ENCODE measurements around the gene PRKACB. TPM values are rescaled to one million over a fixed set of nuclear protein-coding genes. Genes with fewer than 3 reads are reported as not detected.

PRKACB gene
- total and polyA plus RNA-seq, 2 of the 8 experiments (the other 6 are each of a cell fraction or from before 2014, with no cell fraction given) = 7.8 to 31.0 TPM

- Histone ChIP-seq H3K9ac (replicated peaks in 1 of 4; ENCODE audit: extremely low read depth in 1 of 4, low read depth in 3 of 4, low read length in 3 of 4) (no peak overlapping the region), H3K9me3 (ENCODE audit: insufficient read depth in 2 of 2, low read depth in 1 of 2, low read length in 1 of 2) (no peaks in the 10 kb centered on the region), H3K56ac (replicated peaks; ENCODE audit: insufficient read length, low read depth, low read length) (no peak overlapping the region), H4K8ac (ENCODE audit: extremely low read depth, insufficient read depth, low read length) (no peak overlapping the region), H2AK5ac (ENCODE audit: low read depth, low read length) (no peak overlapping the region), H2BK12ac (ENCODE audit: low read depth, low read length) (no peak overlapping the region), H3K79me2 (ENCODE audit: control insufficient read depth in 1 of 2, insufficient read depth in 2 of 2, low read length in 2 of 2) (no peaks in the 10 kb centered on the region), H2BK120ac (replicated peaks; ENCODE audit: low read depth, low read length) (no peak overlapping the region), H3K4me3 (ENCODE audit: extremely low read depth in 1 of 4, insufficient read depth in 2 of 4, low read depth in 3 of 4, low read length in 4 of 4) (no peak overlapping the region), H3K23me2 (ENCODE audit: low read depth, low read length) (no peaks in the 10 kb centered on the region), H3K4me2 (ENCODE audit: insufficient read depth in 1 of 2, low read depth in 2 of 2, low read length in 2 of 2) (no peak overlapping the region), H3K14ac (ENCODE audit: insufficient read length) (no peak overlapping the region), H2BK15ac (ENCODE audit: low read length) (no peak overlapping the region), H2AFZ (ENCODE audit: low read length) (no peak overlapping the region), H4K5ac (ENCODE audit: insufficient read length, low read depth, low read length) (no peak overlapping the region), H4K20me1 (replicated peaks in 1 of 2; ENCODE audit: control insufficient read depth in 1 of 2, insufficient read depth in 2 of 2, low read length in 2 of 2) (no peaks in the 10 kb centered on the region), H3K18ac (ENCODE audit: extremely low read depth, low read length) (no peak overlapping the region), H3K27me3 (replicated peaks in 1 of 4; ENCODE audit: control insufficient read depth in 3 of 4, extremely low read depth in 1 of 4, insufficient read depth in 3 of 4, low read length in 3 of 4) (no peaks in the 10 kb centered on the region), H2BK5ac (ENCODE audit: low read depth, low read length) (no peak overlapping the region), H3K23ac (ENCODE audit: insufficient read length) (no peak overlapping the region), H3K36me3 (ENCODE audit: control insufficient read depth in 2 of 4, insufficient read depth in 4 of 4, low read length in 3 of 4) (peaks cover 0 to 9% (median 0%) of the 10 kb centered on the region in 4 experiments; a peak in 3 of 8 replicates), H3K4me1 (replicated peaks in 1 of 4; ENCODE audit: control insufficient read depth in 3 of 4, insufficient read depth in 4 of 4, low read length in 3 of 4) (no peaks in the 10 kb centered on the region), H3K4ac (replicated peaks; ENCODE audit: insufficient read length, low read depth, low read length) (no peak overlapping the region), H3K27ac (ENCODE audit: low read depth, low read length) (no peak overlapping the region), H2BK20ac (ENCODE audit: low read length) (no peak overlapping the region), H3K79me1 (ENCODE audit: low read depth, low read length) (no peaks in the 10 kb centered on the region), H4K91ac (replicated peaks; ENCODE audit: insufficient read length, low read length) (no peak overlapping the region)
- ChIA-PET CTCF (ENCODE audit: partially characterized antibody) (interaction anchor here (0.6 to 1.3 kb wide), 2 partner anchors 9 to 46 kb away, joined by 3 read pairs; partner anchors contain the start of gene PRKACB), POLR2A (ENCODE audit: partially characterized antibody) (no interaction called here)
- WGBS, 2 experiments (ENCODE audit: extremely low coverage in 1 of 2, insufficient coverage in 1 of 2, insufficient read length in 1 of 2, insufficient replicate concordance in 2 of 2, low coverage in 1 of 2, low lambda C conversion rate in 2 of 2, missing lambda C conversion rate in 1 of 2) = 97% methylated on average over 1 of the region's 1 CpG; no CpG with 5 or more reads in 1 of the 2 experiments
- no peak for DNase-seq (ENCODE audit: low read depth in 1 of 2, low spot score in 2 of 2)
- FAIRE-seq = no peak
- TF ChIP-seq CTCF (IDR thresholded peaks at IDR 0.05; ENCODE audit: control extremely low read depth in 1 of 3, insufficient read depth in 1 of 3, low read depth in 1 of 3, low read length in 3 of 3) = no peak
Measured at GRCh38 chr1:84190455-84190854, 46.4 kb downstream of the PRKACB start.

Measured in H1 (cell line).